TTC549 (cell line): Measurements from ENCODE around the gene ASXL2.
"Not testable (repeated sequence)": the region's sequence is repeated elsewhere in the genome, so short reads cannot be mapped to it uniquely, and the experiment has no call there.

ENCODE experiments used
- FAIRE-seq: peaks from 2 replicates; lab custom pipeline; 2012; peaks lifted over from hg19 to GRCh38; lab: Jason Lieb, UNC

The ASXL2 gene

GRCh38 chr2:25832897-25833296 is 45.4 kb downstream of the ASXL2 start:
- no peak for FAIRE-seq

GRCh38 chr2:25831746-25832449 is 46.4 kb downstream of the ASXL2 start:
- peak; percentile 13 for FAIRE-seq

DNA sequence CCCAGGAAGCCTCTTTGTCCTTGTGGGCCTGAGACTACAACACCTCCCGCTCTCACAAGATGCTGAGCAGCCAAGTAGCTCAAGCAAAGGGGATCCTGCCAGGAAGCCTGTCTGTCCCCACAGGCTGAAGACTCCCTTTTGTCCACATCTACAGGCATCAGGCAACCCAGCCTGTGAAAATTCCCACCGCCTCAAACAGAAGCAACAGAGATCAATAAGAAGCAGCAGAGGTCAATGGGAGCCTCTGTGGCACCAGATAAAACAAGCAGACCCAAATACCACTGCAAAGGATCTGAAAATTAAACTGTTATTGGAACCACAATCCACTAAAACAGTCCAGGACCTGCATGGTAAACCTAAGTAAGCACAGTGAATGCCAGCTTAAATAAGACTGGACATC is 48.5 kb downstream of the ASXL2 start:
- no peak for FAIRE-seq

DNA sequence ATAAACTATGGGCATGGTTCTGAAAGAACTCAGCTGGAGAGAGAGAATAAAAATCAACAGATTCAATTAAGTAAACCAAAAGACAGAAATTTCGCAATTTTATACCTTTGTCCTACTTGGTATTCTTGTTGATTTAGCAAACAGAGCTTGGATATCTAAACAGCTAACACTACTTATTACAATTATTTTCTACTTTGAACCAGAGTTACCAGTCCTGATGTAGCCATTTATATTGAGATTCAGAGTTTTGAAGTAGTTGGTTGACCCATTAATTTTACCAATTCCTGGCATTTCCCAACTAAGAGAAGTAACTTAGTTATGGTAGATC is 48.9 kb downstream of the ASXL2 start:
- no peak for FAIRE-seq

- not testable (repeated sequence) for FAIRE-seq
Observed at GRCh38 chr2:25828532-25829376, 49.5 kb downstream of the ASXL2 start.

GRCh38 chr2:25825238-25825637 is 53.0 kb downstream of the ASXL2 start:
- FAIRE-seq: no peak

DNA sequence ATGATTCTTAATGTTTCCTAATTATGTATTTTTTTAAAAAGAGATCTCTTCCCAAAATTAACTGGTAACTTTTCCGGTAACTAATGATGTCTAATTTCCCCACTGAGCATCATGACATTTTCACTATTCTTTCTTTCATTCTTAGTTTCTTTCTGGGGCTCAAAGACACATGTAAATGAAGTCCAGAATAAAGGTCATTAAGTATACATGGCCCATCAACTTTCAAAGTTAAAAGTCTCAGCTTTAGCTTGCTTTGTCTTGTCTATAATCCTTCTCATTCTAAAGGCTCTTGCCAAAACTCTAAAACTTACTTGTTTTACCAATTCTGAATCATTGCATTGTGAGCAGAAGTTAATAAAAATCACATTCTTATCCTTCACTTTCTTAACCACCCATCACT is 53.6 kb downstream of the ASXL2 start:
- no peak for FAIRE-seq

DNA sequence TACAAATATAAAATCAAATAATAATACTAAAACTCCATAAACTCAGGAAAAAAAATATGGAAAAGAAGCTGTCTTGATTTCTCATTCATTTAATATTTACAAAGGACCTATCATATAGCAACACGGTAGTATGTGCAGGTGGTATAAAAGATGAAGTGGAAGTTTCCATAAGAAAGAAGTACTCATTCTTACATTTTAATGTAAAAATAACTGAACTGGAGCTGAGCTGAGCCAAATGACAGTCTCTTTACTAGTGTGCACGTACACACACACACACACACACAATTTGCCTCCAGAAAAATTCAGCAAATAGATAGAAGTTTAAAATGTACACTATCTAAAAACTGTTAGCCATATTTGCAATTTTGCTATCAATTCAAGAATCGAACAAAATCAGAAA is 54.1 kb downstream of the ASXL2 start:
- FAIRE-seq: no peak

DNA sequence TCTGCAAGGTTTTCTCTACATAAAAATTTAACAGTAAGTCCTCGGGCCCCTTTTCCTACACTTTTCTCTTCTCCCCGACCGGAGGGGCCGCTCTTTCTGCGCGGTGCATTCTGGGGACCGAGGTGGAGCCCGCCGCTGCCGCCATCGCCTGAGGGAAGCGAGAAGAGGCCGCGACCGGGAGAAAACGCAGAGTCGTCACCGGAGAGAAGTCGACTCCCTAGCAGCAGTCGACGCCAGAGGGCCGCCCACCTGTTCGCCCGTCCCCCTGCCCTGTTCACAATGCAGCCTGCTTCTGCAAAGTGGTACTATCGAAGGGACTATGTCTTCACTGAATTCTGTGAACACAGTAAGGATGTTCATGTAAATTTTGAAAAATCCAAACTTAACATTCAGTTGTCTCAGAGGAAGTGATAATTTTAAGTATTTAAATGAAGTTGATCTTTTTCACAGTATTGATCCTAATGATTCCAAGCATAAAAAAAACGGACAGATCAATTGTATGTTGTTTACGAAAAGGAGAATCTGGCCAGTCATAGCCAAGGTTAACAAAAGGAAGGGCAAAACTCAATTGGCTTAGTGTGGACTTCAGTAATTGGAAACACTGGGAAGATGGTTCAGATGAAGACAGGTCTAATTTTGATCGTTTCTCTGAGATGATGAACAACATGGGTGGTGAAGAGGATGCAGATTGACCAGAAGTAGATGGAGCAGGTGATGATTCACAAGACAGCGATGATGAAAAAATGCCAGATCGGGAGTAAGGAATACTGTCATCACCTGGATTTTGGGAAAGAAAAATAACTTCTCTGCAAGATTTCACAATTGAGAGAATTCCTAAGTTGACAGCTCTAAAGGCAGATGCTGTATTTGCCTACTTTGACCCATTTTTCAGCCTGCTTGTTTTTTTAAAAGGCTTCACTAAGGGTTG is 55.8 kb downstream of the ASXL2 start:
- FAIRE-seq: no peak

GRCh38 chr2:25821225-25822056 is 56.8 kb downstream of the ASXL2 start:
- no peak for FAIRE-seq

GRCh38 chr2:25819597-25820039 is 58.7 kb downstream of the ASXL2 start:
- no peak for FAIRE-seq

DNA sequence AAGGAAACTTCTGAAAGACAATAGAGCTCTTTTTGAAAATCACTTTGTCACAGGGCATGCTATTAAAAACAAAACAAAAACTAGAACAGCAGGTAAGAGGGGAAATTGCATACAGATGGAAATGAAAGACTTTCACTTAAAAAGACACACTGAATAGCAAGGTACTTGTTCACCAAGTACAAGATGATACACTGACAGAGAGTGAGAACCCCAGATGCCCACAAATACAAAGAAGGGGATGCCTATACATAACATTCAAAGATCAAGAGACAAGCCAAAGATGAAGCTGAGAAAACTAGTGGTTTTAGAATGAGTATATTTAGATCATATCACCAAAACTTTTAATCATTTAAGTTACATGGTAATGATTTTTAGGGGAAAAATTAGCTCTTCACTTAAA is 60.7 kb downstream of the ASXL2 start:
- no peak for FAIRE-seq

- no peak for FAIRE-seq
Observed at GRCh38 chr2:25817006-25817405, 61.3 kb downstream of the ASXL2 start.

DNA sequence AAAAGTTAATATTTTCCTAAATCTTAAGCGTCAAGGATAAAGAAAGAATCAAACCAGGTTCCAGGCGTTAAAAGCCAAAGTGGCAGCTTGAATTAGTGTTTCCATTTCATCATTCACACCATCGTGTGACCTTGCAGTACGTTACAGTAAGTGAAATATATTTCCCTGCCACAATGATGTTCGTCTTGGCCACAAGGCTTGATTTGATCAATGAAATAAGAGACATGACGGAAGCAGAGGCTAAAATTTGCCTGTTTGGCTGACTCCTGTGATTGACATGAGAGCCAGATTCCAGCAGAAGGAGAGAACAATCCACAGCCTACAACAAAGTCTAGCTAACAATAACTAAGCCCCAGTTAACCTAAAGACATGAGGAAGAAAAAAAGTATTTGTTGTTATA is 62.0 kb downstream of the ASXL2 start:
- no peak for FAIRE-seq

DNA sequence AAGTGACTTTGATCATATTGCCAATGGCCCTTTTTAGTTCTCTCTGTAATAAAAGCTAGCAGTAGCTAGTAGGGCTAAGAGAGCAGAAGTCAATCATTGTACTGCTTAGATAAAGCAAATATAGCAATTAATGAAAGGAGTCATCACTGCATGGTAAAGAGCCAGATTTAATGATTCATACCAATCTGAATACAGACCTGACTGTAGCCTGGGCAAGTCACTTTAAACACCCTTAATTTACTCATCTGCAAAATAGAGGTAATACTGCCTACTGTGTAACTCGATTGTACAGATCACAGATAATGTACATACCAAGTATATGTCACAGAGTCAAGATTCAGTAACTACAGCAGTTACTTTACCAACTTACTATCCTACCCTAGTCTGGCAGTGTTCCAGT is 63.6 kb downstream of the ASXL2 start:
- no peak for FAIRE-seq

- no peak for FAIRE-seq
Observed at GRCh38 chr2:25810428-25810827, 67.9 kb downstream of the ASXL2 start.

GRCh38 chr2:25809646-25810045 is 68.6 kb downstream of the ASXL2 start:
- no peak for FAIRE-seq

DNA sequence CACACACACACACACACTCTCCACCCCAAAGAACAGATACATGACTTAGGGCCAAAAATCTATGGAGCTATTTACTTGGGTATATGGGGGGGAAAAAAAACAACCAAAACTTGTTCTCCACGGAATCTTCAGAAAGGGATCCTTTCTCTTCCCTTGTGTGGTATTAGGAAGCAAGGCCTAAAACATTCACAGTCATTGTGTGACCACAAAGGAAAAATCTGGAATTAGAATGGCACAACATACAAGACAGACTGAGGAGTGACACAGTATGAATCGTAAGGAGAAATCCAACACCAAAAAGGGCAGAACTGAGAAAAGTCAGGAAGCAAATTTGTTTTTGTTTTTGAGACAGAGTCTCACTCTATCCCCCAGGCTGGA is 70.3 kb downstream of the ASXL2 start:
- no peak for FAIRE-seq

- FAIRE-seq: no peak
Observed at GRCh38 chr2:25806941-25807340, 71.3 kb downstream of the ASXL2 start.

DNA sequence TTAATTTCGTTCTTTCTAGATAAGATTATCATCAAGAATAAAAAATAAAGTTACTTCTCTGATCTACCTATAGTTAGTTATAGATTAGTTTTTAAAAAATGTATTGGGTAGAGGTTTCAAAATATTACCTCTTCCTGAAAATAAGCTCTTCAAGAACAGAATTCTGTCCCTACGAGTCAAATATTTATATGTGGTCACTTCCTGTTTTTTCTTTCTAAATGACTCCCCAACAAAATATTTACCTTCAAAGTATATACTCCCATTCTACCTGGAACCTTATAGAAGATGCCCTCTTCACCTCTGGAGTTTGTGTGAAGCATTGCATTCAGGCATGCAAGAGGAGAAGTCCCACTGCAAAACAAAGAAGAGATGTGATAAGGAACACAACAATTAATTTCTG is 72.3 kb downstream of the ASXL2 start:
- FAIRE-seq: no peak

DNA sequence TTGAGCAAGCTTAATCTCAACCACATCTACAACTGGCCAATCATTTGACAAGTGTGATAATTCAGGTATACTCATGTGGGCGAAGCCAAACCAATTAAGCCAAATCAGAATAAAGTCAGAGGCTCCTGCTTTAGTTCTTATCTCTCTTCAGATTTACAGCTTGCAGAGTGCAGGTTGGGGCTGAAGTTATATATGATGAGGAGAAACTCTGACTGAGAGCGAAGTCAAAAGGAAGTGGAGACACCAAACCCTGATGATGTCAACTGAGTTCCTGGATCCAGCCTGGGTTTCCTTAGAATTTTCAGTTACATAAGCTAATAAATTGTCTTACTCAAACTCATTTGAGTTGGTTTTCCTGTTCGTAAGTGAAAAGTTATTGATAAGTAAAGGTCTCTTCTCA is 73.9 kb downstream of the ASXL2 start:
- no peak for FAIRE-seq

DNA sequence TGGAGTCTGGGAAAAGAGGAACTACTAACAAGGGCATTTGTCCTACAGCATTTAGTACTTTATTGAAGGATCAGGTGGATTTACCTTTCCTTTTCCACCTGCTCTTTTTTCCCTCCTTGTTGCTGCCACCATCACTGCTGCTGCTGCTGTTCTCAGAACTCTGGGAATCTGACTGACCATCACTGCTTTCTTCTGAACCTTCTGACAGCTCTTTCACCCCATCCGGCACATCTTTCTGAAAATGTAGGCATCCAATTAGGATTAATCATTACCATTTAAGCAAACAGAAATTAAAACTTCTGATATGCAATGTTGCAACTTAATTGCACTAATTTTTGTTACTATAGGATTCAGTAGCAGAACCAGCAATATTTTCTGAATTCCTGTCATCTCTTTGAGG is 79.0 kb downstream of the ASXL2 start:
- no peak for FAIRE-seq
